ENCODE data around the gene SNAP47. TPM values are rescaled to one million over a fixed set of nuclear protein-coding genes. Genes with fewer than 3 reads are reported as not detected.
A peak's percentile ranks its signal among the peaks of the same experiment; 100 is the strongest.

SNAP47 gene
- total and polyA plus RNA-seq, 2 of the 4 experiments (the other 2 are of a cell fraction) = 39.4 to 72.9 TPM

DNA sequence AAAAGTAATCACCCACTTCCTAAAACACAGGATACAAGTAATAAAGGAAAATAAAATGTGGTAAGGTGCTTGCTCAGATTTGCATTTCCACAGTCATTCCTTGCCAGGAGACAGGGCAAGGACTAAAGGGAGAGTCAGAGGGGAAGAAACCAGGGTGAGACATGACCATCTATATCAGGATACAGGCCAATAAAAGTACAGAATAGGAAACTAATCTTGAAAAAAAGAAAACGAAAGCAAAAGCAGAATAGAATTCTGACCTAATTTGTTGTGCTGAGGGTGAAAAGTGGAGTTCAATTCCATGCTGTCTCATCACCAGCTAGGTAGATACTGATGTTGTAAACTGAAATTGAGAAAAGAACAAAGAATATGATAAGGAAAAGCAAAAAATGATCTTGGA is 27.4 kb upstream of the SNAP47 start:
- dilution Hi-C loops (cut with HindIII; ENCODE audit: low sequenced_read_pairs, unreplicated experiment) = no loop called here
- Histone ChIP-seq H3K9me3 (ENCODE audit: control insufficient read depth, insufficient read depth, low read length) (no peaks in the 10 kb centered on the region), H3K4me1 (ENCODE audit: control insufficient read depth, insufficient read depth, low read length) (no peaks in the 10 kb centered on the region), H3K36me3 (ENCODE audit: control insufficient read depth, insufficient read depth, low read length) (no peaks in the 10 kb centered on the region), H4K8ac (ENCODE audit: low read depth in 2 of 2, low read length in 2 of 2) (no peak overlapping the region), H3K27me3 (ENCODE audit: control insufficient read depth, insufficient read depth, low read length) (no peaks in the 10 kb centered on the region), H3K4ac (ENCODE audit: low read depth, low read length) (no peak overlapping the region), H2BK5ac (ENCODE audit: low read depth, low read length, poor library complexity, severe bottlenecking) (no peak overlapping the region), H3K23ac (ENCODE audit: low read depth, low read length) (no peak overlapping the region), H4K20me1 (ENCODE audit: insufficient read depth, low read length) (no peaks in the 10 kb centered on the region), H3K4me3 (ENCODE audit: insufficient read depth, low read depth, low read length) (no peak overlapping the region), H3K9ac (ENCODE audit: low read depth, low read length) (no peak overlapping the region), H2BK20ac (ENCODE audit: low read depth, low read length) (no peak overlapping the region), H3K79me1 (ENCODE audit: low read depth in 1 of 2, low read length in 2 of 2) (no peaks in the 10 kb centered on the region), H3K4me2 (ENCODE audit: low read depth, low read length) (peak overlapping the region; percentile 76; the same call in 1 of the 2 replicates), H4K91ac (ENCODE audit: insufficient read depth, low read depth, low read length) (no peak overlapping the region), H2BK15ac (ENCODE audit: low read depth, low read length) (no peak overlapping the region), H3K27ac (ENCODE audit: insufficient read depth, low read length) (no peak overlapping the region), H2AK9ac (replicated peaks; ENCODE audit: low read depth, low read length, poor library complexity) (no peak overlapping the region), H2AK5ac (ENCODE audit: low read depth, low read length) (no peak overlapping the region), H2AFZ (replicated peaks; ENCODE audit: low read length, poor library complexity) (no peak overlapping the region), H3K9me1 (ENCODE audit: insufficient read depth, low read length) (no peaks in the 10 kb centered on the region), H3K56ac (ENCODE audit: extremely low read depth, insufficient read depth, low read length) (no peak overlapping the region), H4K5ac (ENCODE audit: low read depth, low read length) (no peak overlapping the region), H2BK120ac (ENCODE audit: low read depth, low read length) (no peak overlapping the region), H3K14ac (replicated peaks; ENCODE audit: low read depth, low read length) (no peak overlapping the region), H3K18ac (ENCODE audit: low read depth, low read length) (no peak overlapping the region)
- in situ Hi-C loops (cut with MboI; ENCODE audit: low sequenced_read_pairs) = no loop called here
- ATAC-seq (ENCODE audit: low read depth) (no peak; the same call in 1 of the 2 replicates), DNase-seq (no peak)
- ChIA-PET POLR2A (ENCODE audit: unreplicated experiment) (no interaction called here), CTCF (interaction anchor here (0.5 kb wide), 1 partner anchor 187 kb away, joined by 3 read pairs; no protein-coding TSS in a partner anchor)
- WGBS, 2 experiments (ENCODE audit: extremely low coverage in 2 of 2, insufficient read length in 1 of 2) = no CpG with 5 or more reads among the region's 1 CpG
- intact Hi-C loops (cut with micrococcal nuclease) = no loop called here
- no TSS peak for BruUV-seq (replicated peaks)
- TF ChIP-seq FOS (IDR thresholded peaks at IDR 0.05; ENCODE audit: low read depth, low read length) (no peak), CHD1 (IDR thresholded peaks at IDR 0.05; ENCODE audit: low read depth, low read length) (no peak), CEBPB (IDR thresholded peaks at IDR 0.05; ENCODE audit: low read depth, low read length) (no peak), RCOR1 (IDR thresholded peaks at IDR 0.05; ENCODE audit: insufficient replicate concordance, low read length) (no peak), MXI1 (IDR thresholded peaks at IDR 0.05; ENCODE audit: borderline replicate concordance, low read depth, low read length) (no peak), BHLHE40 (IDR thresholded peaks at IDR 0.05; ENCODE audit: low read depth, low read length) (no peak), SMC3 (IDR thresholded peaks at IDR 0.05; ENCODE audit: low read depth, low read length) (no peak), MAFK (IDR thresholded peaks at IDR 0.05; ENCODE audit: low read depth, low read length) (no peak), MAZ (IDR thresholded peaks at IDR 0.05; ENCODE audit: borderline replicate concordance, low read depth, low read length) (no peak), RAD21 (IDR thresholded peaks at IDR 0.05; ENCODE audit: low read length) (no peak), NFE2L2 (IDR thresholded peaks at IDR 0.05; ENCODE audit: low read depth, low read length) (no peak), RFX5 (IDR thresholded peaks at IDR 0.05; ENCODE audit: low read depth, low read length) (no peak), POLR2A (IDR thresholded peaks at IDR 0.05; ENCODE audit: low read depth, low read length) (no peak)
- TF ChIP-seq, protein P1, sequence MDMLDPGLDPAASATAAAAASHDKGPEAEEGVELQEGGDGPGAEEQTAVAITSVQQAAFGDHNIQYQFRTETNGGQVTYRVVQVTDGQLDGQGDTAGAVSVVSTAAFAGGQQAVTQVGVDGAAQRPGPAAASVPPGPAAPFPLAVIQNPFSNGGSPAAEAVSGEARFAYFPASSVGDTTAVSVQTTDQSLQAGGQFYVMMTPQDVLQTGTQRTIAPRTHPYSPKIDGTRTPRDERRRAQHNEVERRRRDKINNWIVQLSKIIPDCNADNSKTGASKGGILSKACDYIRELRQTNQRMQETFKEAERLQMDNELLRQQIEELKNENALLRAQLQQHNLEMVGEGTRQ (IDR thresholded peaks at IDR 0.05; ENCODE audit: low read depth, low read length) = no peak
- TF ChIP-seq, protein P2, sequence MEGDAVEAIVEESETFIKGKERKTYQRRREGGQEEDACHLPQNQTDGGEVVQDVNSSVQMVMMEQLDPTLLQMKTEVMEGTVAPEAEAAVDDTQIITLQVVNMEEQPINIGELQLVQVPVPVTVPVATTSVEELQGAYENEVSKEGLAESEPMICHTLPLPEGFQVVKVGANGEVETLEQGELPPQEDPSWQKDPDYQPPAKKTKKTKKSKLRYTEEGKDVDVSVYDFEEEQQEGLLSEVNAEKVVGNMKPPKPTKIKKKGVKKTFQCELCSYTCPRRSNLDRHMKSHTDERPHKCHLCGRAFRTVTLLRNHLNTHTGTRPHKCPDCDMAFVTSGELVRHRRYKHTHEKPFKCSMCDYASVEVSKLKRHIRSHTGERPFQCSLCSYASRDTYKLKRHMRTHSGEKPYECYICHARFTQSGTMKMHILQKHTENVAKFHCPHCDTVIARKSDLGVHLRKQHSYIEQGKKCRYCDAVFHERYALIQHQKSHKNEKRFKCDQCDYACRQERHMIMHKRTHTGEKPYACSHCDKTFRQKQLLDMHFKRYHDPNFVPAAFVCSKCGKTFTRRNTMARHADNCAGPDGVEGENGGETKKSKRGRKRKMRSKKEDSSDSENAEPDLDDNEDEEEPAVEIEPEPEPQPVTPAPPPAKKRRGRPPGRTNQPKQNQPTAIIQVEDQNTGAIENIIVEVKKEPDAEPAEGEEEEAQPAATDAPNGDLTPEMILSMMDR (conservative IDR thresholded peaks at IDR 0.05; ENCODE audit: low read depth, low read length) = no peak
- TF ChIP-seq, protein P3, sequence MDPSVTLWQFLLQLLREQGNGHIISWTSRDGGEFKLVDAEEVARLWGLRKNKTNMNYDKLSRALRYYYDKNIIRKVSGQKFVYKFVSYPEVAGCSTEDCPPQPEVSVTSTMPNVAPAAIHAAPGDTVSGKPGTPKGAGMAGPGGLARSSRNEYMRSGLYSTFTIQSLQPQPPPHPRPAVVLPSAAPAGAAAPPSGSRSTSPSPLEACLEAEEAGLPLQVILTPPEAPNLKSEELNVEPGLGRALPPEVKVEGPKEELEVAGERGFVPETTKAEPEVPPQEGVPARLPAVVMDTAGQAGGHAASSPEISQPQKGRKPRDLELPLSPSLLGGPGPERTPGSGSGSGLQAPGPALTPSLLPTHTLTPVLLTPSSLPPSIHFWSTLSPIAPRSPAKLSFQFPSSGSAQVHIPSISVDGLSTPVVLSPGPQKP (IDR thresholded peaks at IDR 0.05; ENCODE audit: borderline replicate concordance, low read depth, low read length) = no peak

Measured in IMR-90 (cell line).